OCI-LY3 (cell line): ENCODE data around the gene HSPA9.

ENCODE experiments used
- H2AFZ ChIP-seq: fragments of 200-600, 300-600 bp; shearing (Covaris generic); 2 replicates; pipeline ENCODE4 v1.6.0; 2014; ENCODE audit warnings: antibody characterized with exemption, low read depth, low read length
- H3K27ac ChIP-seq: fragments of 200-600, 300-600 bp; sonication (generic); 2 replicates; pipeline ENCODE4 v1.5.1; 2014; ENCODE audit warnings: mild to moderate bottlenecking, low read length, moderate library complexity, mixed read lengths
- H3K27me3 ChIP-seq: fragments of 200-600, 300-600 bp; sonication (generic); 2 replicates; pipeline ENCODE4 v1.6.1; 2014; ENCODE audit warnings: low read depth, low read length, mixed read lengths
- H3K36me3 ChIP-seq: fragments of 200-600, 300-600 bp; sonication (generic); replicated peaks from 2 replicates; pipeline ENCODE3; 2014; ENCODE audit warnings: low read depth, low read length, mixed read lengths
- H3K4me1 ChIP-seq: fragments of 300-600, 200-600 bp; sonication (generic); 2 replicates; pipeline ENCODE4 v1.6.1; 2014; ENCODE audit warnings: low read length, mixed read lengths
- H3K4me2 ChIP-seq: fragments of 200-600, 300-600 bp; sonication (generic); 2 replicates; pipeline ENCODE4 v1.6.1; 2014; ENCODE audit warnings: low read length, mixed read lengths
- H3K4me3 ChIP-seq: fragments of 300-600, 200-600 bp; sonication (generic); 2 replicates; pipeline ENCODE4 v1.5.1; 2014; ENCODE audit warnings: antibody characterized with exemption, mild to moderate bottlenecking, low read length, moderate library complexity
- H3K79me2 ChIP-seq: fragments of 300-600, 200-600 bp; shearing (Covaris generic); 2 replicates; pipeline ENCODE4 v1.6.1; 2014; ENCODE audit warnings: mild to moderate bottlenecking, low read length, mixed read lengths
- H3K9ac ChIP-seq: fragments of 300-600, 200-600 bp; shearing (Covaris generic); 2 replicates; pipeline ENCODE4 v1.6.0; 2014; ENCODE audit warnings: mild to moderate bottlenecking, low read length, moderate library complexity
- H3K9me3 ChIP-seq: fragments of 200-600, 300-600 bp; shearing (Covaris generic); 2 replicates; pipeline ENCODE4 v1.6.1; 2014; ENCODE audit warnings: low read length, mixed read lengths; ENCODE audit not compliant: insufficient read depth
- H4K20me1 ChIP-seq: fragments of 200-600, 300-600 bp; sonication (generic); 2 replicates; pipeline ENCODE4 v1.6.1; 2016; ENCODE audit warnings: low read length, mixed read lengths; ENCODE audit not compliant: insufficient read depth
- CTCF ChIP-seq: fragments of 200-600, 300-600 bp; sonication (generic); IDR thresholded peaks from 2 replicates; pipeline ENCODE4 v1.5.1; 2014; ENCODE audit warnings: antibody characterized with exemption, low read length, low read depth
- EZH2phosphoT487 ChIP-seq: fragments of 200-600 bp; shearing (Covaris generic); IDR thresholded peaks from 2 replicates; pipeline ENCODE4 v1.6.1; 2018; ENCODE audit warnings: antibody characterized with exemption, mixed run types, low read depth

Gene HSPA9

GRCh38 chr5:138539791-138540190 lies 35.4 kb downstream of the HSPA9 start:
- TF ChIP-seq EZH2phosphoT487 (no peak), CTCF (no peak)
- H4K20me1 ChIP-seq: peaks cover 35% of the 10 kb centered on the region
- H3K9ac ChIP-seq: no peak overlapping the region
- no peak overlapping the region for H3K4me2 ChIP-seq
- H3K27me3 ChIP-seq: no peaks in the 10 kb centered on the region
- H2AFZ ChIP-seq: no peak overlapping the region
- peaks cover 32% of the 10 kb centered on the region for H3K4me1 ChIP-seq
- peaks cover 27% of the 10 kb centered on the region for H3K36me3 ChIP-seq
- no peak overlapping the region for H3K4me3 ChIP-seq
- H3K9me3 ChIP-seq: no peaks in the 10 kb centered on the region
- H3K27ac ChIP-seq: no peak overlapping the region
- peaks cover 94% of the 10 kb centered on the region for H3K79me2 ChIP-seq

GRCh38 chr5:138538943-138539627 lies 36.1 kb downstream of the HSPA9 start:
- Histone ChIP-seq H4K20me1 (peaks cover 41% of the 10 kb centered on the region), H3K4me1 (peaks cover 27% of the 10 kb centered on the region)

GRCh38 chr5:138536665-138537315 lies 38.4 kb downstream of the HSPA9 start:
- Histone ChIP-seq H3K4me3 (no peak overlapping the region), H3K4me1 (peaks cover 25% of the 10 kb centered on the region), H3K79me2 (peaks cover 97% of the 10 kb centered on the region), H3K9ac (no peak overlapping the region), H2AFZ (no peak overlapping the region), H3K27ac (no peak overlapping the region), H3K36me3 (peaks cover 41% of the 10 kb centered on the region), H3K9me3 (no peaks in the 10 kb centered on the region), H3K27me3 (no peaks in the 10 kb centered on the region), H4K20me1 (peaks cover 56% of the 10 kb centered on the region), H3K4me2 (no peak overlapping the region)
- TF ChIP-seq CTCF: peak; percentile 23; the same call in 1 of the 2 replicates
- no peak for TF ChIP-seq EZH2phosphoT487

More at GRCh38 chr5:138538943-138539627, 36.1 kb downstream of the HSPA9 start:
- H3K9ac ChIP-seq: no peak overlapping the region
- H2AFZ ChIP-seq: no peak overlapping the region
- H3K27ac ChIP-seq: no peak overlapping the region
- TF ChIP-seq EZH2phosphoT487 (no peak), CTCF (no peak)
- no peak overlapping the region for H3K4me3 ChIP-seq
- H3K4me2 ChIP-seq: no peak overlapping the region
- H3K36me3 ChIP-seq: peaks cover 33% of the 10 kb centered on the region
- H3K27me3 ChIP-seq: no peaks in the 10 kb centered on the region
- H3K9me3 ChIP-seq: no peaks in the 10 kb centered on the region
- peaks cover 94% of the 10 kb centered on the region for H3K79me2 ChIP-seq

- no peak for TF ChIP-seq CTCF
- TF ChIP-seq EZH2phosphoT487: no peak
- H3K27me3 ChIP-seq: no peaks in the 10 kb centered on the region
- peaks cover 39% of the 10 kb centered on the region for H3K36me3 ChIP-seq
- peaks cover 55% of the 10 kb centered on the region for H4K20me1 ChIP-seq
- H3K27ac ChIP-seq: no peak overlapping the region
- H3K9me3 ChIP-seq: no peaks in the 10 kb centered on the region
- H3K9ac ChIP-seq: no peak overlapping the region
- H3K4me3 ChIP-seq: no peak overlapping the region
- H3K4me1 ChIP-seq: peaks cover 22% of the 10 kb centered on the region
- no peak overlapping the region for H2AFZ ChIP-seq
- H3K79me2 ChIP-seq: peaks cover 97% of the 10 kb centered on the region
- no peak overlapping the region for H3K4me2 ChIP-seq
Measured at GRCh38 chr5:138536215-138536614, 39.0 kb downstream of the HSPA9 start.
